HepG2 (cell line): ENCODE results near the gene GLCE. TPM values are rescaled to one million over a fixed set of nuclear protein-coding genes. Genes with fewer than 3 reads are reported as not detected.

Experiments used
- AFF4 ChIP-seq: sonication (generic); formaldehyde crosslinking; IDR thresholded peaks from 2 replicates; pipeline ENCODE4 v1.4.0; 2020; ENCODE audit warnings: missing genetic modification reagents
- ARNT ChIP-seq: fragments of 450-650 bp; IDR thresholded peaks from 2 replicates; pipeline ENCODE4 v1.6.1; 2017
- ASH2L ChIP-seq: fragments of 300-600, 200-600 bp; sonication (generic); IDR thresholded peaks from 2 replicates; pipeline ENCODE4 v1.7.0; 2017; ENCODE audit warnings: low read depth, mild to moderate bottlenecking, moderate library complexity, mixed read lengths, low read length; ENCODE audit not compliant: insufficient read length
- FIP1L1 ChIP-seq: fragments of 200-400 bp; formaldehyde crosslinking; IDR thresholded peaks from 2 replicates; pipeline ENCODE4 v1.6.1; 2018; ENCODE audit warnings: low read depth, mild to moderate bottlenecking, low read length, moderate library complexity, borderline replicate concordance; ENCODE audit not compliant: insufficient read depth
- FOSL1 ChIP-seq: sonication (generic); formaldehyde crosslinking; IDR thresholded peaks from 2 replicates; pipeline ENCODE4 v1.9.0; 2021; ENCODE audit warnings: missing genetic modification reagents, borderline replicate concordance
- MBD4 ChIP-seq: IDR thresholded peaks from 2 replicates; pipeline ENCODE4 v1.6.1; 2012; ENCODE audit warnings: low read length, inconsistent platforms, borderline replicate concordance
- MTA1 ChIP-seq: sonication (generic); formaldehyde crosslinking; IDR thresholded peaks from 2 replicates; pipeline ENCODE4 v1.4.0; 2020; ENCODE audit warnings: missing genetic modification reagents, mild to moderate bottlenecking, borderline replicate concordance
- MXD3 ChIP-seq: IDR thresholded peaks from 2 replicates; pipeline ENCODE4 v1.6.1; 2016; ENCODE audit warnings: mild to moderate bottlenecking, missing biosample characterization, missing genetic modification reagents
- PCBP1 ChIP-seq: fragments of 200-400 bp; formaldehyde crosslinking; IDR thresholded peaks from 2 replicates; pipeline ENCODE4 v1.6.1; 2017; ENCODE audit warnings: mild to moderate bottlenecking, low read depth, low read length, borderline replicate concordance
- RFX1 ChIP-seq: fragments of 450-650 bp; IDR thresholded peaks from 2 replicates; pipeline ENCODE4 v1.6.1; 2017
- SALL2 ChIP-seq: sonication (generic); formaldehyde crosslinking; IDR thresholded peaks from 2 replicates; pipeline ENCODE4 v1.8.1; 2023; ENCODE audit warnings: mild to moderate bottlenecking, missing genetic modification reagents, inconsistent platforms
- SATB2 ChIP-seq: sonication (generic); formaldehyde crosslinking; IDR thresholded peaks from 2 replicates; pipeline ENCODE4 v1.5.0; 2020; ENCODE audit warnings: missing genetic modification reagents
- ZBTB8A ChIP-seq: sonication (generic); formaldehyde crosslinking; IDR thresholded peaks from 2 replicates; pipeline ENCODE4 v1.4.0; 2020; ENCODE audit warnings: mild to moderate bottlenecking, low read depth, missing genetic modification reagents, borderline replicate concordance
- ZNF136 ChIP-seq: sonication (generic); formaldehyde crosslinking; IDR thresholded peaks from 2 replicates; pipeline ENCODE4 v1.8.1; 2022; ENCODE audit warnings: low read depth, mild to moderate bottlenecking, moderate library complexity, missing genetic modification reagents
- ZNF160 ChIP-seq: sonication (generic); formaldehyde crosslinking; IDR thresholded peaks from 2 replicates; pipeline ENCODE4 v1.8.0; 2022; ENCODE audit warnings: mild to moderate bottlenecking, inconsistent platforms, missing genetic modification reagents
- ZNF569 ChIP-seq: sonication (generic); formaldehyde crosslinking; IDR thresholded peaks from 2 replicates; pipeline ENCODE4 v1.5.0; 2020; ENCODE audit warnings: mild to moderate bottlenecking, missing genetic modification reagents, moderate library complexity, borderline replicate concordance
- polyA plus RNA-seq, 8 experiments: library from polyadenylated mRNA; depleted of rRNA in 3 of 8; stranded (reverse) in 7 of 8; unstranded in 1 of 8; fragments of >200 nt; fragmentation: Illumina TruSeq in 4 of 8; extraction: Trizol in 4 of 8; gene quantifications; 2 replicates each; pipeline versions ENCODE4 v1.2.1 to v1.2.3, GENCODE V29; 2011 to 2016; ENCODE audit warnings: low read depth in 4 of 8, missing spikeins in 1 of 8, mixed read lengths in 1 of 8; ENCODE audit not compliant: insufficient read depth in 1 of 8
- total RNA-seq, 5 experiments: library from RNA; depleted of rRNA; stranded (reverse); fragments of >200 nt; fragmentation: Illumina TruSeq; extraction: Trizol; gene quantifications; 2 replicates each; pipeline ENCODE4 v1.2.3, GENCODE V29; 2016; ENCODE audit warnings: low read depth in 1 of 5
- TF ChIP-seq, protein P1 (sequence below): sonication (generic); formaldehyde crosslinking; IDR thresholded peaks from 2 replicates; pipeline ENCODE4 v1.9.0; 2022; ENCODE audit warnings: low read depth, missing genetic modification reagents
- TF ChIP-seq, protein P2 (sequence below): sonication (generic); formaldehyde crosslinking; IDR thresholded peaks from 2 replicates; pipeline ENCODE4 v1.4.0; 2020; ENCODE audit warnings: missing genetic modification reagents
- TF ChIP-seq, protein P3 (sequence below): IDR thresholded peaks from 2 replicates; pipeline ENCODE4 v1.6.1; 2016; ENCODE audit warnings: low read depth, borderline replicate concordance
- TF ChIP-seq, protein P4 (sequence below): sonication (generic); formaldehyde crosslinking; IDR thresholded peaks from 2 replicates; pipeline ENCODE4 v1.9.0; 2021; ENCODE audit warnings: missing genetic modification reagents, borderline replicate concordance

The GLCE gene
- total and polyA plus RNA-seq, 2 of the 13 experiments (the other 11 are each of a cell fraction or from before 2014, with no cell fraction given), result 12.9 to 23.4 TPM

- TF ChIP-seq, protein P1, sequence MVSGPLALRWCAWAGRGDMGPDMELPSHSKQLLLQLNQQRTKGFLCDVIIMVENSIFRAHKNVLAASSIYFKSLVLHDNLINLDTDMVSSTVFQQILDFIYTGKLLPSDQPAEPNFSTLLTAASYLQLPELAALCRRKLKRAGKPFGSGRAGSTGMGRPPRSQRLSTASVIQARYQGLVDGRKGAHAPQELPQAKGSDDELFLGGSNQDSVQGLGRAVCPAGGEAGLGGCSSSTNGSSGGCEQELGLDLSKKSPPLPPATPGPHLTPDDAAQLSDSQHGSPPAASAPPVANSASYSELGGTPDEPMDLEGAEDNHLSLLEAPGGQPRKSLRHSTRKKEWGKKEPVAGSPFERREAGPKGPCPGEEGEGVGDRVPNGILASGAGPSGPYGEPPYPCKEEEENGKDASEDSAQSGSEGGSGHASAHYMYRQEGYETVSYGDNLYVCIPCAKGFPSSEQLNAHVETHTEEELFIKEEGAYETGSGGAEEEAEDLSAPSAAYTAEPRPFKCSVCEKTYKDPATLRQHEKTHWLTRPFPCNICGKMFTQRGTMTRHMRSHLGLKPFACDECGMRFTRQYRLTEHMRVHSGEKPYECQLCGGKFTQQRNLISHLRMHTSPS (CRISPR knock-in tag), result no peak
- TF ChIP-seq RFX1 (no peak), ZNF136 (CRISPR knock-in tag) (no peak), ARNT (no peak), AFF4 (CRISPR knock-in tag) (no peak), ZNF569 (CRISPR knock-in tag) (no peak), SALL2 (CRISPR knock-in tag) (no peak), SATB2 (CRISPR knock-in tag) (no peak), MBD4 (no peak), FIP1L1 (no peak), ZBTB8A (CRISPR knock-in tag) (no peak), MXD3 (no peak), FOSL1 (CRISPR knock-in tag) (no peak), MTA1 (no peak), PCBP1 (no peak), ASH2L (peak; percentile 56), ZNF160 (CRISPR knock-in tag) (no peak)
- TF ChIP-seq, protein P2, sequence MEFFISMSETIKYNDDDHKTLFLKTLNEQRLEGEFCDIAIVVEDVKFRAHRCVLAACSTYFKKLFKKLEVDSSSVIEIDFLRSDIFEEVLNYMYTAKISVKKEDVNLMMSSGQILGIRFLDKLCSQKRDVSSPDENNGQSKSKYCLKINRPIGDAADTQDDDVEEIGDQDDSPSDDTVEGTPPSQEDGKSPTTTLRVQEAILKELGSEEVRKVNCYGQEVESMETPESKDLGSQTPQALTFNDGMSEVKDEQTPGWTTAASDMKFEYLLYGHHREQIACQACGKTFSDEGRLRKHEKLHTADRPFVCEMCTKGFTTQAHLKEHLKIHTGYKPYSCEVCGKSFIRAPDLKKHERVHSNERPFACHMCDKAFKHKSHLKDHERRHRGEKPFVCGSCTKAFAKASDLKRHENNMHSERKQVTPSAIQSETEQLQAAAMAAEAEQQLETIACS (CRISPR knock-in tag), result no peak
- TF ChIP-seq, protein P3, sequence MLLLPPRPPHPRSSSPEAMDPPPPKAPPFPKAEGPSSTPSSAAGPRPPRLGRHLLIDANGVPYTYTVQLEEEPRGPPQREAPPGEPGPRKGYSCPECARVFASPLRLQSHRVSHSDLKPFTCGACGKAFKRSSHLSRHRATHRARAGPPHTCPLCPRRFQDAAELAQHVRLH (CRISPR knock-in tag), result peak; percentile 50; the same call in 1 of the 2 replicates
- TF ChIP-seq, protein P4, sequence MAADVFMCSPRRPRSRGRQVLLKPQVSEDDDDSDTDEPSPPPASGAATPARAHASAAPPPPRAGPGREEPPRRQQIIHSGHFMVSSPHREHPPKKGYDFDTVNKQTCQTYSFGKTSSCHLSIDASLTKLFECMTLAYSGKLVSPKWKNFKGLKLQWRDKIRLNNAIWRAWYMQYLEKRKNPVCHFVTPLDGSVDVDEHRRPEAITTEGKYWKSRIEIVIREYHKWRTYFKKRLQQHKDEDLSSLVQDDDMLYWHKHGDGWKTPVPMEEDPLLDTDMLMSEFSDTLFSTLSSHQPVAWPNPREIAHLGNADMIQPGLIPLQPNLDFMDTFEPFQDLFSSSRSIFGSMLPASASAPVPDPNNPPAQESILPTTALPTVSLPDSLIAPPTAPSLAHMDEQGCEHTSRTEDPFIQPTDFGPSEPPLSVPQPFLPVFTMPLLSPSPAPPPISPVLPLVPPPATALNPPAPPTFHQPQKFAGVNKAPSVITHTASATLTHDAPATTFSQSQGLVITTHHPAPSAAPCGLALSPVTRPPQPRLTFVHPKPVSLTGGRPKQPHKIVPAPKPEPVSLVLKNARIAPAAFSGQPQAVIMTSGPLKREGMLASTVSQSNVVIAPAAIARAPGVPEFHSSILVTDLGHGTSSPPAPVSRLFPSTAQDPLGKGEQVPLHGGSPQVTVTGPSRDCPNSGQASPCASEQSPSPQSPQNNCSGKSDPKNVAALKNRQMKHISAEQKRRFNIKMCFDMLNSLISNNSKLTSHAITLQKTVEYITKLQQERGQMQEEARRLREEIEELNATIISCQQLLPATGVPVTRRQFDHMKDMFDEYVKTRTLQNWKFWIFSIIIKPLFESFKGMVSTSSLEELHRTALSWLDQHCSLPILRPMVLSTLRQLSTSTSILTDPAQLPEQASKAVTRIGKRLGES, result no peak
These were observed 63.9 kb downstream of the GLCE start (continued) for GRCh38 chr15:69224383-69224782.
